ENCODE results near the gene IFNA10. TPM values are rescaled to one million over a fixed set of nuclear protein-coding genes. Genes with fewer than 3 reads are reported as not detected.

The IFNA10 gene
- total RNA-seq, 1 donor from 2014 or later = not detected

- Mint-ChIP-seq H3K4me3 (no peak overlapping the region), H3K4me1 (peaks cover 22% of the 10 kb centered on the region), H3K9me3 (peaks cover 9% of the 10 kb centered on the region), H3K27me3 (peaks cover 25% of the 10 kb centered on the region), H3K27ac (no peak overlapping the region), H3K36me3 (ENCODE audit: low read depth) (peaks cover 5% of the 10 kb centered on the region)
- no peak for DNase-seq
- intact Hi-C loops (cut with micrococcal nuclease) = no loop called here
These were observed 41.4 kb downstream of the IFNA10 start for GRCh38 chr9:21165516-21165915.

- DNase-seq = peak; percentile 82
- Mint-ChIP-seq H3K4me3 (peak overlapping the region; percentile 72), H3K4me1 (peaks cover 41% of the 10 kb centered on the region)
These were observed 46.8 kb downstream of the IFNA10 start for GRCh38 chr9:21160178-21160577.

More at GRCh38 chr9:21160178-21160577, 46.8 kb downstream of the IFNA10 start:
- no peak overlapping the region for H3K27ac Mint-ChIP-seq
- peaks cover 6% of the 10 kb centered on the region for H3K36me3 Mint-ChIP-seq (ENCODE audit: low read depth)
- H3K9me3 Mint-ChIP-seq = peaks cover 12% of the 10 kb centered on the region
- intact Hi-C loops (cut with micrococcal nuclease) = no loop called here
- H3K27me3 Mint-ChIP-seq = peaks cover 1% of the 10 kb centered on the region

Other genes with a start within 250 kb of the IFNA10 start
- 2.8 and 3.0 TPM in 2 replicates for gene HACD4, start 175.5 kb downstream of the IFNA10 start, total RNA-seq
- gene IFNB1, start 129.2 kb downstream of the IFNA10 start, total RNA-seq = not detected in 2 replicates
- gene IFNW1, start 65.3 kb downstream of the IFNA10 start, total RNA-seq = not detected in 2 replicates
- gene IFNA21, start 40.5 kb downstream of the IFNA10 start, total RNA-seq = not detected in 2 replicates
- gene IFNA4, start 19.6 kb downstream of the IFNA10 start, total RNA-seq = not detected in 2 replicates
- not detected in 2 replicates for gene IFNA7, start 4.9 kb downstream of the IFNA10 start, total RNA-seq
- not detected in 2 replicates for gene IFNA16, start 10.2 kb upstream of the IFNA10 start, total RNA-seq
- gene IFNA17, start 21.1 kb upstream of the IFNA10 start, total RNA-seq = not detected in 2 replicates
- not detected in 2 replicates for gene IFNA14, start 32.9 kb upstream of the IFNA10 start, total RNA-seq
- not detected in 2 replicates for gene IFNA5, start 98.2 kb upstream of the IFNA10 start, total RNA-seq
- 14.8 and 15.0 TPM in 2 replicates for gene KLHL9, start 128.3 kb upstream of the IFNA10 start, total RNA-seq
- gene IFNA6, start 143.7 kb upstream of the IFNA10 start, total RNA-seq = not detected in 2 replicates
- not detected in 2 replicates for gene IFNA13, start 160.9 kb upstream of the IFNA10 start, total RNA-seq
- gene IFNA2, start 178.3 kb upstream of the IFNA10 start, total RNA-seq = not detected in 2 replicates
- not detected in 2 replicates for gene IFNA8, start 202.0 kb upstream of the IFNA10 start, total RNA-seq
- not detected in 2 replicates for gene IFNA1, start 233.3 kb upstream of the IFNA10 start, total RNA-seq

Measured in activated CD4-positive, alpha-beta T cell treated with anti-CD3 and anti-CD28 coated beads, Interleukin-2, amount 10 ng/mL, durations not matched to agents 24 days and 14 days (primary cell).